Activated CD8-positive, alpha-beta memory T cell treated with anti-CD3 and anti-CD28 coated beads, Interleukin-2, amount 50 U/mL, for 24 hours (primary cell): Measurements from ENCODE around the gene CDH23.
"Not testable (repeated sequence)": the region's sequence is repeated elsewhere in the genome, so short reads cannot be mapped to it uniquely, and the experiment has no call there.

Experiments
- DNase-seq: peaks from one replicate; pipeline ENCODE4 v3.0.0-alpha.2; 2020; ENCODE audit errors: extremely low read depth

CDH23 gene

DNA sequence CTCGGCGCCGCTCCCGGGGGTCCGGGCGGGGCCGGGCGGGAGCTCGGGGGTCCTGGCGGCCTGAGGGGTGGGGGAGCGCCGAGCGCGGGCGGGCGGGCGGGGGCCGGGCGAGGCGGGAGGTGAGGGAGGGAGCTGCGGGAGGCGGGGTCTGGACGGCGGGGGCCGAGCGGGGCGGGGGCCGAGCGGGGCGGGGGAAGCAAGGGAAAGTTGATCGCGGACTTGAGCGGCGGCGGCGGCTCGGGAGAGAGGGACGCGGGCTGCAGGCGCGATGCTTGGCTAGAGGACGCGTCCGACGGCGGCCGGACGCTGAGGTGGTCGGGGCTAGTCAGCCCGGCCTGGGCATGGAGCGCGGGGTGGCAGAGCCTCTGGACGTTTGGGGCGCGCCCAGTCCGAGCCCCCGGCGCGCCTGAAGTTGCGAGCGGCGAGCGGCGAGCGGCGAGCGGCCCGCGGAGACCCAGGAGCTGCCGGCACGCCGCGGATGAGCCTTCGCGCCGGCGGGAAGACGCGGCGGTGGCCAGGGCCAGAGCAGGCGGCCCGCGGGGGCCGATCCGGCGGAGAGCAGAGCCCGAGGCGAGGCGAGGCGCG, at the start of gene CDH23:
Gene CDH23 (plus strand): TSS at position 210 of the 585 bp plus-strand sequence. CDS start 42,912 bp downstream, outside the sequence.
- no peak for DNase-seq

DNA sequence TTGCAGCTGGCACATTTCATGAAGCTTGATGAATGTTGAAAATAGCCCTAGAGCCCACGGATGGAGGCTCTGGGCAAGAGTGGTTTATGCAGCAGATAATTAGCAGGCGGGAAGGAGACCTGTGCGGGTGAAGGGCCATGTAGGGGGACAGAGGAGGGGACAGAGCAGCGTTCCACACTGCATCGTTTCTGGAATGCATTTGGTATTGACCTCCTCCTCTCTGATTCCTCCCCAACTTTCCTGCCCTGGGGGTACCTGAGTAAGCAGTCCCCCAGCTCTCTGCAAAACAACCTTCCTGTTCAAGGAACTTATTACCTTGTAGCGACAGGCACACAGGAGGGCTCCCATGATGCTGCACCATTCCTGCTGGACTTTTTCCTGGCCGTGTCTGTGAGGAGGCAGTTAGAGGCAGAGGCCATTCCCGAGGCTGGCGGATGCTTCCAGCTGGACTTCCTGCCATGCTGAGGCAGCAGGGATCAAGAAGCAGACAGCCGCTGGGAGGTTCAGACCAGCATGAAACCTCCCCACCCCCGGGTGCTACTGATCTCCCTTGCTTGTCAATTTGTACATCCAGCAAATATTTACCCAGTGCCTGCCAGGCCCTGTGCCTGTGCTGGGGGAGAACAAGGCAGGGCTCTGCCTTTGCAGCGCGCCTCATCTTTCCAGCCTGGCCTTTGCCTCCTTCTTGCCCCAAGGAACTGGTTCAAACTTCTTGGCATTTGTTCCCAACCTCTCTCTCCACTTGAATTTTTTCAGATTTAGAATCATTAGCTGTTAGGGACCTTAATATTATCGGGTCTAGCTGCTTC, 48.9 kb upstream of the CDH23 start:
- no peak for DNase-seq

DNA sequence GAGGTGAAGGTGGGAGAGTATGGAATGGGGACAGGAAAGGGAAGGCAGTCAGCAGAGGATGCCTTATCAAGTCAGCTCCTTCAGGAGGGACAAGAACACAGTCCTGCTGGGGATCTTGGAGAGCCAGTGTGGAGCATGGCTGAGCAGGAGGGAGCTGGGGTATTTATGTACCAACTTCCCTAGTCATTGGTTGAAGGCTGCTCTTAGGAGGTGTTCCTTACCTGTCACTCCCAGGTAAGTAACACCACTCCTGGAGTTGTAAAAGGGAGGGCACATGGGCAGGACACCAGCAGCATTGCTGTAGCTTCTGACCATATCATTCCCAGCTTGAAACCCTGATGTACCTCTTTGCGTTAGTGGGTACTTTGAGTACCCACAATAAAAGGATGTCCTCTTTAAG, 47.9 kb upstream of the CDH23 start:
- no peak for DNase-seq

DNA sequence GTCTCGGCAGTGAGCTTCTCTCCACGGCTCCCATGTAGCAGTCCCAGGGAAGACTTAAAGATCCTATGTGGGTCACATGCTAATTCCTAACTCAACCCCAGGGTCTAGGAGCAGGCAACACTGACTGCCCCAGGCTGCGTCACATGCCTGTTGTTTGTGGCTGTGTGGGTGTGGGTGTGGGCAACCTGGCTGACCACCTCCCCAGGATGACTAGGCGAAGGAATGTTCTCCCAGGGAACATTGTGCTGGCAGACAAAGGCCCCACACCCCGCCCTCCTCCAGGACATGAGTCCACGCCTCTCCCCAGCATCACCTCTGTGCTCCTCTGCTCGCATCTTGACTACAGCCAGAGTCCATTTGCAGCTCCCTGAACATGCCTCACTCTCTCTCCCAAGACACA, 47.3 kb upstream of the CDH23 start:
- no peak for DNase-seq

DNA sequence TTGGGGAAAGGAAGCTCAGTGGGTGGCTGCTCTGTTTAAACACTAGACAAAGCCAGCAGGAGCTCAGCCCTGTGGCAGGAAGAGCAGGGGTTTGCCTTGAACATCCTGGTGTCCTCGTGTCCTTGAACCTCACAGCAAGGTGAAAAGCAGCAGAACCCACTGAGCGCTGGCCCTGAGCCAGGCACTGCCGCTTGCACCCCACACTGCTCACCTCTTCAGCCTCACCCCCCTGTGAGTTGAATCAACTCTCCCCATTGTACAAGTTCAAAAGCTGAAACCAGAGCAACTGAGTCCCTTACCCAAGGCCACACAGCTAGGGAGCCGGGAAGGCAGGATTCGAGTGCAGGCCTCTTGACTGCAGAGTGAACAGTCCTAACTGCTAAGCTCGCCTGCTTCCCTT, 45.6 kb upstream of the CDH23 start:
- no peak for DNase-seq

DNA sequence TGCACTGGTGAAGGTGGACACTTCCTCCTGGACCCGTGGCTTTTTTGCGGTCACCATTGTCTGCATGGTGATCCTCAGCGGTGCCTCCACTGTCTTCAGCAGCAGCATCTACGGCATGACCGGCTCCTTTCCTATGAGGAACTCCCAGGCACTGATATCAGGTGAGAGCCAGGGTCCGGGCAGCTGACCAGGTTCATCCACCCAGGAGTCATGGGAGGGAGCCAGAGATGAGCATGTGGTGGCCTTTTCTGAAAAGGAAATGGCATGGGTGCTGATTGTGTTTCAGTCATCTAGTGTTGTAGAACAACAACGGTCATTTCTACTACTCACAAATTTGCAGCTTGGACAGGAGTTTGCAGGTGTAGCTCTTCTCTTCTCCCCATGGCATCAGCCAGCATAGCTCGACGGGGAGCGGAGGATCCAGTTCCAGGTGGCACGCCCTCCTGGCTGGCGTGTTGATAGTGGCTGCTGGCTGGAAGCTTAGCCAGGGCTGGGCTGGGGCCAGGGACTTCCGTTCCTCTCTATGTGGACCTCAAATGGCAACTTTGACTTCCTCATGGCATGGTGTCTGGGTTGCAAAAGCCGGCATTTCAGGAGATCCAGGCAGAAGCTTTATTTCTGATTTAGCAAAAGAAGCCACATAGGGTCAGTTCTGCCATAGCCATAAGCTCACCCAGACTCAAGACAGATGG, 44.9 kb upstream of the CDH23 start:
- DNase-seq, result no peak

DNA sequence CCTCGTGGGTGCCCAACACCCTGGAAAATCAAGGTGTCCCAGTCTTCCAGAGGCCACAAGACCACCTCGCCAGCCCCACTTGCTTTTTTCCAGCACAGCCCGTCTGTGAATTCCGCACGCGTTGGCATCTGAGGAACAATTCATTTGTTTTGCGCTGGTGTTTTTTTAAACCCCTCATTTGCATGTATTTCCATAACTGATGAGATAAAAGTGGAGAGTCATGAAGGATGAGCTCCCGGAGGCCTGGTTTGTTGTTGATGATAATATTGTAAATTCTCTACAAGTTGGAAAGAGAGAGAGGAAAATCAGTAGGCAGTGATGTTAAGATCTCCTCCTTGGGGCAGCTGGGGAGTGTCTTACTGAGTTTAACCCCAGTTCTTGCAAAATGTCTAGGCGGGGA, 43.1 kb upstream of the CDH23 start:
- DNase-seq, result no peak

DNA sequence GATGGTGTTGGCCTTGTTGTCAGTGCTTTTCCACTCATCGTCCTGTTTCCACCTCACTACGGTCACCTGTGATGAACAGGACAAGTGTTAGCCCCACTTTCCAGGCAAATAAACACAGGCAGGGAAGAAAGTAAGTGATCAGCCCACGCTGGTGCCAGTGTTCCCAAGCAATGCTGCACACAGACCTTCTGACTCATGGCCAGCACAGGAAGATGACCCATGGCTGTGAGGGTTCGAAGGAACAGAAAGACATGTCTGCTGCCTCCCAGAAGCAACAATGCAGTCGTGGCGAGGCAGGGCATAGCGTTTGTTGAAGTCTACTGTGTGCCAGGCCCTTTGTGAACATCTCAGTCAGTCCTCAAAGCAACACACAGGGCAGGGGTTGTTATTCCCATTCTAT, 41.9 kb upstream of the CDH23 start:
- no peak for DNase-seq

DNA sequence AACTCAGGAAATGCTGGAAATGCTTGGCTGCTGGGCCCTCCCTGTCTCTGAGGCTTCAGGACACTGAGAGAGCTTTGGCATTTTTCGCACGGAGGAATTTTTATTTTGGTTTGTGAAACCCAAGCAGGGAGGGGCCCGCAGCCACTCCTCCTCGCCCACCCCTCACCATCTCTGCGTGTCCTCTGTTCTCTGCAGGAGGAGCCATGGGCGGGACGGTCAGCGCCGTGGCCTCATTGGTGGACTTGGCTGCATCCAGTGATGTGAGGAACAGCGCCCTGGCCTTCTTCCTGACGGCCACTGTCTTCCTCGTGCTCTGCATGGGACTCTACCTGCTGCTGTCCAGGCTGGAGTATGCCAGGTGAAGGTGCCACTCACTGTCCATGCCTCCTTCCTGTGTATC, 40.8 kb upstream of the CDH23 start:
- DNase-seq, result no peak

DNA sequence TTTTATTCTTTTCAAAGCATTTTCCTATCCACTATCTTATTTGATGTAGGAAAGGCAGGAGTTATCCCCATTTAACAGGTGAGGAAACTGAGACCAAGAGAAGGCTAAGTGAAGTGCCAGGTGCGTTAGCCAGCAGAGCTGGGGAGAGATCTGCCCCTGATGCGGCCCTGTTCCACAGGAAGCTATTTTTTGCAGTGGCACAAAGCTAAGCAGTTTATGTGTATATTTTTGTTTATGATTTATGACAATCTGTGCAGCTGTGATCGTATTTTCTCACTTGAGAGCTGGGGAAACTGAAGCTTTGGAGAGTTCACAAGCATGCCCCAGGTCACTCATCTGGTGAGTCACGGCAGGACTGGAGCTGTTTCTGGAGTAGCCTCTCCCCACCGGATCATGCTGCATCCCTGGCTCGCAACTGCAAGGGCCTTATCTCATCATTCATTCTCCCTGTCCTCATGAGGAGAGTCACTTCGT, 38.9 kb upstream of the CDH23 start:
- no peak for DNase-seq

DNA sequence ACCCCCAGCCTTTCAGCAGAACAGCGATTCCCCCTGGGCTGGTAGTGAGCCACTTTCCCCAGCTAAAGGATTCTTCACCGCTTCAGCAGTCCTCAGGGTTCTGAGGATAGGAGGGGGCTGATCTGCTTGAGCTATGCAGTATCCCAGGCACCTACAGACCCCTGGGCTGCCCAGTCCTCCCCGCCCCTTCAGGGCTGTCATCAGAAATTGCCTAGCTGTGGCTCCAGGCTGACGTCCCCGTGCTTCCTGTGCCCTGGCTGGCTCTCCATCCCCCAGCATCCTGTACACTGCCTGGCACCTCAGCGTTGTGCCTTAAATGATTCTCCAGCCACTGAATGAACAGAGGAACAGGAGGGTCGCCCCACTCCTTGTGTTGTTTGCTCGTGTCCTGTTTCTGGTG, 38.4 kb upstream of the CDH23 start:
- no peak for DNase-seq

DNA sequence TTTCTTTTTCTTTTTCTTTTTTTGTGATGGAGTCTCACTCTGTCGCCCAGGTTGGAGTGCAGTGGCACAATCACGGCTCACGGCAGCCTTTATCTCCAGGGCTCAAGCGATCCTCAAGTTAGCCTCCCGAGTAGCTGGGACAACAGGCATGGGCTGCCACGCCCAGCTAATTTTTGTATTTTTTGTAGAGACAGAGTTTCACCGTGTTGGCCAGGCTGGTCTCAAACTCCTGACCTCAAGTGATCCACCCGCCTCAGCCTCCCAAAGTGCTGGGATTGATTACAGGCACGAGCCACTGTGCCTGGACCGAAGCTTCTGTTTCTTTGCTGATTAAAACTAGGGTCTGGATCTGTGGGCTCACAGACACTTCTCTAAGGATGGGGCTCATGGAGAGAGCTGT, 37.8 kb upstream of the CDH23 start:
- DNase-seq, result not testable (repeated sequence)

DNA sequence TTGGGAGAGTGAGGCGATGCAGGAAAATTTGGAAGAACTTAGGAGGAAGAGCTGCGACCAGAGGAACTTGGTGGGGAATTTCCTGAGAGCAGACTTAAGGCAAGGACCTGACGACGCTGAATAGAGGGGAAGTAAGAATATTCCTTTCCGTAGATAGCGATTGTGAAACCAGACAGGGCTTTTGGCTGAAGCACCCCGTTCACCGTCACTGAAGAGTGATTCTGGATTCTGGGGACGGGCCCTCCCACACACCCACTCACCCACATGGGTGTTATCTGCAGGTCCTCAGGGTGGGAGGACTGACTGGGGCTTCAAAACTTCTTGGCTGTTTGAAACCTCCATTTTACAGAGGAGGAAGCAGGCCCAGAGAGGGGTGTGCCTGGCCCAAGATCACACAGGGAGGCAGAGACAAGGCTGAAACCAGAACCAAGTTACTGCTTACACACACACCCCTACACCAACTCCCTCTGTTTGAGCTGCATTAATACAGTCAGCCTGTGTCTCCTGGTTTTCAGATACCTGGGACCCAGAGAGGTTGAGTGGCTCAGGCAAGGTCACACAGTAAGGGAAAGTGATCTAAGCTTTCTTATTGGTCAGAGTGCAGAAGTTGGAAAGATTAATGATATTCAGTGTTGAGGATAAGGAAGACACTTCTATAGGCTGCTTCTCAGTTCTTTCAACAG, 37.2 kb upstream of the CDH23 start:
- no peak for DNase-seq

DNA sequence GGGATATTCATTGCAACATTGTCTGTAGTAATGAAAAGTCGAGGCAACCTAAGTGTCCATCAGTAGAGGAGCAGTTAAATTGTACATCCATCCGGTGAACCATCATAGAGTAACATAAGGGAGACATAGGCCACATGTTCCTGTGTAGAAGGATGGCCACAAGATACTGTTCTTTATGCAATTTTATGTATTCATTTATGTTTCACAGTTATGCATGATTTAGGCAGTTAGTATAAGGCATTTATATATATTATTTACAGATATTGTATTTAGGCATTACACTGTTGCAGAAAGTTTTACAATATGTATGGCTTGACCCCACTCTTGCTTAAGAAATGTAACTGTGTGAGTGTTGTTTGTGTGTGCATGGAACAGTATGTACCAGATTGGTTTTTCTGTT, 36.0 kb upstream of the CDH23 start:
- no peak for DNase-seq

DNA sequence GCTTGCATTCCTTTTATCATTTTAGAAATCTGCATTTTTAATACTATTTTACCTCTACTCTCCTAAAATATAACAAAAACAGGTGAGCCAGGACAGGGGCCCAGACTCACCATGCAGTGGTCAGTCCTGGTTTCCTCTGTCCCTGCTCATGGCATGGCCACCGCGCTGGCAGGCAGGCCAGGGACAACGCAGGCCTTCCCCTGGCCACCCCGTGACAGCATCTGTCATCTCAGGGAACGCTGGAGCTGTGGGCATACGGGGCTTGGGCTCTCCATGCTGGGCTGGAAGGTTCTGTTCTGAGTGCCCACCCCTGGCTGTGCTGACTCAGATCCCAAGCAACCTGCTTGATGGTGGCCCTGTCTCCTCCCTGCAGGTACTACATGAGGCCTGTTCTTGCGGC, 35.1 kb upstream of the CDH23 start:
- DNase-seq, result no peak

DNA sequence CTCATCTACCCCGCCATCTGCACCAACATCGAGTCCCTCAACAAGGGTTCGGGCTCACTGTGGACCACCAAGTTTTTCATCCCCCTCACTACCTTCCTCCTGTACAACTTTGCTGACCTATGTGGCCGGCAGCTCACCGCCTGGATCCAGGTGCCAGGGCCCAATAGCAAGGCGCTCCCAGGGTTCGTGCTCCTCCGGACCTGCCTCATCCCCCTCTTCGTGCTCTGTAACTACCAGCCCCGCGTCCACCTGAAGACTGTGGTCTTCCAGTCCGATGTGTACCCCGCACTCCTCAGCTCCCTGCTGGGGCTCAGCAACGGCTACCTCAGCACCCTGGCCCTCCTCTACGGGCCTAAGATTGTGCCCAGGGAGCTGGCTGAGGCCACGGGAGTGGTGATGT, 34.6 kb upstream of the CDH23 start:
- no peak for DNase-seq

DNA sequence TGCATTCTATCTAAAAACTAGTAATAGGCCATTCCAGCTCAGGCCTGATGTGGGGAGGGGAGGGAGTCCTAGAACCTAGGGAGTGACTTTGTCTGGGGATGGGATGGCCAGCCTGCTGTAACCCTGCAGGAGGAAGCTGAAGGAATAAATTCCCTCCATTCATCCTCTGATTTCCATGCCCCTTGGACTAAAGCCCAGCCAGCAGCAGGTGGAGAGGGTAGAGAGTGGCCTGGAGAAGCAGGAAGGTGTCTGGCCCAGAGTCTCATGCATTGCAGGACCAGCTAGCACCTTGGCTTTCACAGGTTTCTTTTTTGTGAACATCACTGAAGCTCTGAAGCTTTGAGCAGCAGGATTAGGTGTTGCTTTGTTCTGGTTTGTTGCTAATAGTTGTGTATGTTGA, 32.8 kb upstream of the CDH23 start:
- DNase-seq, result no peak

DNA sequence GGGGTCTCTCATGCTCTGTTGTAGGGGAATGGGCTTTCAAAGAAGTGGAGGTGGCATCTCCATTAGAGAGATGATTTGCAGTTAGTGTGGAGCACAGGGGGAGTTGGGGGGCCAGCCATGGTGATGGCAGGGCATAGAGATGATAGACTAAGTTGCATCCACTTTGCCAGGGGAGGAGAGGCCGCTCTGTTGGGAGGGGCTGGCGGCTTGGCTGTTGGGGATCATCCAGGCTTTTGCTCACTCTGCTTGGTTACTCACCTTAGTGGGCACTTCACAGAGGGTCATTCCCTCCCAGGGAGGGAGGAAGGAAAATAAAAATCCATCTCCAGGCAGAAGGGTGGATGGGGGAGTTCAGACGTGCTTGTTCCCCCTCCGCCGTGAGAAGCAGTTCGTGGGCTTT, 31.4 kb upstream of the CDH23 start:
- DNase-seq, result no peak

DNA sequence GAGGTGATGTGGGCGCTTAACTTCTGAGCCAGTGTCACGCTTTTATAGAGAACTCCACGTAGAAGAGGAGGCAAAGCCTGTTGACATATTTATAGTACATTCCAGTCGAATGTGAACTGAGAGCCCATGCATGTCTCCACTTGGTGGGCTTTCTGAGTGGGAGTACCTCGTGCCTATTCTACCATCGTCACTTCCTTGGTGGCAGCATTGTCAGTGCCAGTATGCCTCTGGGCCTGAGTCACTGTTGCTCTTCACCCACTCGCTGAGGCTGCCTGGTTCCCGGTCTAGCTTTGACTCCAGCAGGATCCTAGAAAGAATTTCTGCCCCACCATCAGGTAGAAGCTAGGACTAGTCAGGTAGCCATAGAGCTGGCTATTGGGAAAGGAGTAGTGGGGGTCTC, 30.0 kb upstream of the CDH23 start:
- DNase-seq, result no peak

DNA sequence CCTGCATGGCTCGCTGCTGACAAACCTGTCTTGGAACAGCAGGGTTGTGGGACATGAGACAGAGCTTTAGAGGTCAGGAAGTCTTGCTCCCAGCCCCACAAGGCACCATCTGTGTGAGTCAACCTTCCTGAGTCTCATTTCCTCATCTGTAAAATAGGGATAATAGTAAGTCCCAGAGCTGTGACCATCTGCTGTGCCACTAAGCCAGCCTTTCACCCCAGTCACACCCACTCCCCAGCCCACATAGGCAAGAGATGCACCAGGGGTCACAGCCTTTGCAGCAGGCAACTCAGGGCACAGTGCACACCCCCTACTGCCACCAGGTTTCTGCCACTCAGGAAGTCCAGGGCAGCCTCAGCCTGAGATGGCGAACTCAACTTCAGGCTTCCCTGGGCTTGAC, 29.4 kb upstream of the CDH23 start:
- DNase-seq, result no peak

DNA sequence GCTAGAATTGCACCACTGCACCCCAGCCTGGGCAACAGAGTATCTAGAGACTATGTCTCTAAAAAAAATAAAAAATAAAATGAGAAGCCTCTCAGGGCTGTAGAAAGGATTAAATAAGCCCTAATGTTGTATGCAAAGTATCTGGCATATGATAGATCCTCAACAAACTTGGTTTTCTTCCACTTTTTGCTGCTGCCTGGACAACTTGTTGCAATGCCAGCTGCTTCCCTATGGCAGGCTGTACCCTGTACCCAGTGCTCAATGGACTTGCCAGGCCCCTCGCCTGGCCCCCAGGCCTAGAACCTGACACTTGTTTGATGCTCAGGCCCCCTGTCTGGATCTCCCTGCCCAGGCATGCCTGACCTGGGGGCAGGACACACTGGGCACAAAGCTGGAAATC, 28.5 kb upstream of the CDH23 start:
- no peak for DNase-seq

DNA sequence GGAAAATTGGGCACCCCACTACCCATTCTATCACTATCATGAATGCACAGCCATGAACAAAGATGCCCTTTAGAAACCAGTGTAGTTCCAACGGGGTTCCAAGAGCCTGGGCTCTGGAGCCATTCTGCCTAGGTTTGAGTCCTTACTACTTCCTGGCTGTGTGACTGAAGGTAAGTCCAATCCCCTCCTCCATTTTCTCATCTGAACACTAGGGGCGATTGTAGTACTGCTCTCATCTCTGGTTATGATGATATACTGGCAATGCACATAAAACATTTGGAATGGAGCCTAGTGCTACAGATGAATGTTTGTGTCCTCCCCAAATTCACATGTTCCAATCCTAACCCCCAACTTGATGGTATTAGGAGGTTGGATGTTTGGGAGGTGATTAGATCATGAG, 28.1 kb upstream of the CDH23 start:
- no peak for DNase-seq
